Epithelial cell of proximal tubule (primary cell): ENCODE results near the gene ACOT9. TPM values are rescaled to one million over a fixed set of nuclear protein-coding genes. Genes with fewer than 3 reads are reported as not detected.
A peak's percentile ranks its signal among the peaks of the same experiment; 100 is the strongest.

Experiments used
- DNase-seq: peaks from one replicate; pipeline ENCODE4 v3.0.0-alpha.2; 2011; ENCODE audit warnings: low read depth
- H3K4me3 ChIP-seq: 2 replicates; pipeline ENCODE4 v1.5.1; 2011; ENCODE audit warnings: low read depth, mild to moderate bottlenecking, low read length
- CTCF ChIP-seq: conservative IDR thresholded peaks from 2 replicates; pipeline ENCODE4 v1.5.1; 2012; ENCODE audit warnings: low read depth, mild to moderate bottlenecking, low read length
- total RNA-seq: library from RNA; depleted of rRNA; stranded (reverse); fragments of >200 nt; gene quantifications from 2 replicates; pipeline ENCODE4 v1.2.3, GENCODE V29; 2015

The ACOT9 gene
- total RNA-seq, 1 donor from 2014 or later: 56.3 TPM

GRCh38 chrX:23667239-23668177 lies 75.6 kb downstream of the ACOT9 start, which contains the start of gene PRDX4:
TSS of gene PRDX4 (plus strand) at chrX:23667493. CDS start at chrX:23667571, 78 bp downstream.
- DNase-seq: no peak
- no peak for TF ChIP-seq CTCF
- peak within 1 kb of the TSS; percentile 70 for H3K4me3 ChIP-seq

GRCh38 chrX:23666282-23666681 lies 76.8 kb downstream of the ACOT9 start:
- DNase-seq: no peak
- no peak overlapping the region for H3K4me3 ChIP-seq
- TF ChIP-seq CTCF: no peak

- TF ChIP-seq CTCF: no peak
- no peak for DNase-seq
- no peak overlapping the region for H3K4me3 ChIP-seq
Observed at GRCh38 chrX:23664496-23664895, 78.6 kb downstream of the ACOT9 start.

- no peak overlapping the region for H3K4me3 ChIP-seq
- no peak for TF ChIP-seq CTCF
Observed at GRCh38 chrX:23662853-23663252, 80.2 kb downstream of the ACOT9 start.

GRCh38 chrX:23662187-23662586 lies 80.9 kb downstream of the ACOT9 start:
- no peak for DNase-seq

More at GRCh38 chrX:23662853-23663252, 80.2 kb downstream of the ACOT9 start:
- DNase-seq: no peak

GRCh38 chrX:23661671-23662070 lies 81.4 kb downstream of the ACOT9 start:
- H3K4me3 ChIP-seq: no peak overlapping the region
- no peak for DNase-seq
- no peak for TF ChIP-seq CTCF

More at GRCh38 chrX:23662187-23662586, 80.9 kb downstream of the ACOT9 start:
- H3K4me3 ChIP-seq: no peak overlapping the region
- TF ChIP-seq CTCF: no peak
